ENCODE data around the gene GABRD. TPM values are rescaled to one million over a fixed set of nuclear protein-coding genes. Genes with fewer than 3 reads are reported as not detected.

GABRD gene
- polyA plus RNA-seq, 1 experiment = not detected

DNA sequence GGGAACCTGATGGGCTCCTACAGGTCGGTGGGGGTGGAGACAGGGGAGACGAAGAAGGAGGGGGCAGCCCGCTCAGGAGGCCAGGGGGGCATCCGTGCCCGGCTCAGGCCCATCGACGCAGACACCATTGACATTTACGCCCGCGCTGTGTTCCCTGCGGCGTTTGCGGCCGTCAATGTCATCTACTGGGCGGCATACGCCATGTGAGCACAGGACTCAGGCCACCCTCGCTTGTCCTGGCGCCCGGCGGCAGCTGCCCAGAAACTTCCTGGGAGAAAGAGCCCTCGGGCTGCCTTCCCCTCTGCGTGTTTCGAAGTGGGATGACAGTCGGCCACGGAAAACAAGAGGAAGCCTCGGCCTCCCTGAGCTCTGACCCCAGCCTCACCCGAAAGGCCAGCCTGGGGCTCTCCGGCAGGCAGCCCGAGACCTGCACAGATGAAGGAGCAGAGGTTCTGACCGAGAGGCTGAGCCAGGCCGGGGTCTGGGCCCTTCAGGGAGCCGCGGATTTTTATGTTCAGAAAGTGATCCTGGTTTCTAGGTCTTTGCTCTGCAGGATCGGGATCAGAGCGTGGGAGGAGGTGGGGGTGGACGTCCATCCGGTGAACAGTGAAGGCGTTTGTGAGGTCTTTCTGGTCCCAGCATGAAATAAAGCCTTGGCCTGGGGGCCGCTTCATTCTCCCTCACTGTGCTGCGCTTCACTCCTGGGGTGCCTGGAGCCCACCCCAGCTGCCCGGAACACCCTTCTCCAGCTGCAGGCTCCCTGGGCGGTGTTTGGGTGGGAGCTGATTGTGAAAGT, 11.1 kb downstream of the GABRD start:
- POLR2A ChIA-PET = no interaction called here
- no peak for DNase-seq (ENCODE audit: low read depth)
- TF ChIP-seq, protein P1, sequence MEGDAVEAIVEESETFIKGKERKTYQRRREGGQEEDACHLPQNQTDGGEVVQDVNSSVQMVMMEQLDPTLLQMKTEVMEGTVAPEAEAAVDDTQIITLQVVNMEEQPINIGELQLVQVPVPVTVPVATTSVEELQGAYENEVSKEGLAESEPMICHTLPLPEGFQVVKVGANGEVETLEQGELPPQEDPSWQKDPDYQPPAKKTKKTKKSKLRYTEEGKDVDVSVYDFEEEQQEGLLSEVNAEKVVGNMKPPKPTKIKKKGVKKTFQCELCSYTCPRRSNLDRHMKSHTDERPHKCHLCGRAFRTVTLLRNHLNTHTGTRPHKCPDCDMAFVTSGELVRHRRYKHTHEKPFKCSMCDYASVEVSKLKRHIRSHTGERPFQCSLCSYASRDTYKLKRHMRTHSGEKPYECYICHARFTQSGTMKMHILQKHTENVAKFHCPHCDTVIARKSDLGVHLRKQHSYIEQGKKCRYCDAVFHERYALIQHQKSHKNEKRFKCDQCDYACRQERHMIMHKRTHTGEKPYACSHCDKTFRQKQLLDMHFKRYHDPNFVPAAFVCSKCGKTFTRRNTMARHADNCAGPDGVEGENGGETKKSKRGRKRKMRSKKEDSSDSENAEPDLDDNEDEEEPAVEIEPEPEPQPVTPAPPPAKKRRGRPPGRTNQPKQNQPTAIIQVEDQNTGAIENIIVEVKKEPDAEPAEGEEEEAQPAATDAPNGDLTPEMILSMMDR (IDR thresholded peaks at IDR 0.05; ENCODE audit: insufficient read depth, low read depth, low read length) = no peak
- CTCF ChIA-PET = interaction anchor here (4.7 kb wide), 1 partner anchor 14 kb away, joined by 23 read pairs; no protein-coding TSS in a partner anchor
- H3K4me3 ChIP-seq (ENCODE audit: low read depth, low read length) = no peak overlapping the region
- H3K27me3 ChIP-seq (ENCODE audit: control insufficient read depth, insufficient read depth, low read length) = peaks cover 6% of the 10 kb centered on the region
- H3K36me3 ChIP-seq (ENCODE audit: control insufficient read depth, insufficient read depth, low read length) = no peaks in the 10 kb centered on the region

GRCh38 chr1:2031546-2032540, 12.7 kb downstream of the GABRD start:
- POLR2A ChIA-PET = no interaction called here
- TF ChIP-seq, protein P1 (IDR thresholded peaks at IDR 0.05; ENCODE audit: insufficient read depth, low read depth, low read length) = no peak
- CTCF ChIA-PET = interaction anchor here (0.9 to 4.7 kb wide), 3 partner anchors 13 to 61 kb away, joined by 3 to 23 read pairs (median 4); no protein-coding TSS in a partner anchor
- no peak overlapping the region for H3K4me3 ChIP-seq (ENCODE audit: low read depth, low read length)
- H3K27me3 ChIP-seq (ENCODE audit: control insufficient read depth, insufficient read depth, low read length) = peaks cover 4% of the 10 kb centered on the region
- DNase-seq (ENCODE audit: low read depth) = no peak
- H3K36me3 ChIP-seq (ENCODE audit: control insufficient read depth, insufficient read depth, low read length) = no peaks in the 10 kb centered on the region

- no peak for DNase-seq (ENCODE audit: low read depth)
- CTCF ChIA-PET = interaction anchor here (1.1 to 4.7 kb wide), 2 partner anchors 12 to 14 kb away, joined by 4 to 23 read pairs; no protein-coding TSS in a partner anchor
- POLR2A ChIA-PET = no interaction called here
- Histone ChIP-seq H3K36me3 (ENCODE audit: control insufficient read depth, insufficient read depth, low read length) (no peaks in the 10 kb centered on the region), H3K4me3 (ENCODE audit: low read depth, low read length) (no peak overlapping the region), H3K27me3 (ENCODE audit: control insufficient read depth, insufficient read depth, low read length) (peaks cover 4% of the 10 kb centered on the region)
- TF ChIP-seq, protein P1 (IDR thresholded peaks at IDR 0.05; ENCODE audit: insufficient read depth, low read depth, low read length) = no peak
Measured at GRCh38 chr1:2032737-2033136, 13.6 kb downstream of the GABRD start.

DNA sequence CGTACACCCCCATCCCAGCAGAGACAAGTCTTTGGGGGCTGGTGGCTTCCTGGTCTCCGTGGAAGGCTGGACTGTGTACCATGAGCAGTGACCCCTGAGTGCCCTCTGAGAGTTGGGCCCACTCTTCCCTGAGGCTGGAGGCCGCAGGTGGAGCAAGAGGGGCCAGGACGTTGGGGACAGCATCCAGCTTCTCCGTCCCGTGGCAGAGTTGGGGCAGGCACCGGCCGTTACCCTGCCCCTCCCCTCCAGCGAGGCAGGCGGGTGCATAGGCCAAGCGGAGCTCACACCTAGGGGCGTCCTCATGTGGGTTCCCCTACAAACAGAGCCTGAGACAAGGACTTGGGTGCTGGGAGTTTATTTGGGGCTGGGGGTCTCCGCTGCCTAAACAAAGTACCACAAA, 14.0 kb downstream of the GABRD start:
- no peaks in the 10 kb centered on the region for H3K36me3 ChIP-seq (ENCODE audit: control insufficient read depth, insufficient read depth, low read length)
- peaks cover 5% of the 10 kb centered on the region for H3K27me3 ChIP-seq (ENCODE audit: control insufficient read depth, insufficient read depth, low read length)
- CTCF ChIA-PET = interaction anchor here (0.9 to 4.7 kb wide), 2 partner anchors 11 to 14 kb away, joined by 3 to 23 read pairs; no protein-coding TSS in a partner anchor
- DNase-seq (ENCODE audit: low read depth) = no peak
- H3K4me3 ChIP-seq (ENCODE audit: low read depth, low read length) = no peak overlapping the region
- TF ChIP-seq, protein P1 (IDR thresholded peaks at IDR 0.05; ENCODE audit: insufficient read depth, low read depth, low read length) = no peak
- POLR2A ChIA-PET = no interaction called here

- Histone ChIP-seq H3K27me3 (ENCODE audit: control insufficient read depth, insufficient read depth, low read length) (peaks cover 7% of the 10 kb centered on the region), H3K36me3 (ENCODE audit: control insufficient read depth, insufficient read depth, low read length) (no peaks in the 10 kb centered on the region), H3K4me3 (ENCODE audit: low read depth, low read length) (no peak overlapping the region)
- ChIA-PET POLR2A (no interaction called here), CTCF (interaction anchor here (2.4 kb wide), 1 partner anchor 8 kb away, joined by 8 read pairs; no protein-coding TSS in a partner anchor)
- DNase-seq (ENCODE audit: low read depth) = no peak
- TF ChIP-seq, protein P1 (IDR thresholded peaks at IDR 0.05; ENCODE audit: insufficient read depth, low read depth, low read length) = no peak
Measured at GRCh38 chr1:2036287-2036686, 17.1 kb downstream of the GABRD start.

Measured in BJ (cell line).